ENCODE data around the gene SMIM26.

SMIM26 gene

GRCh38 chr20:18589941-18590674 is 22.9 kb downstream of the SMIM26 start:
- Histone ChIP-seq H3K4me2 (ENCODE audit: insufficient read depth, low read length) (no peak overlapping the region), H3K9ac (ENCODE audit: low read depth, low read length) (no peak overlapping the region)
- DNase-seq: no peak

GRCh38 chr20:18596270-18596669 is 29.0 kb downstream of the SMIM26 start:
- H3K9ac ChIP-seq (ENCODE audit: low read depth, low read length): no peak overlapping the region
- H4K20me1 ChIP-seq (ENCODE audit: insufficient read depth, low read length): no peaks in the 10 kb centered on the region
- ATAC-seq (ENCODE audit: insufficient read depth, low read depth) (no peak), DNase-seq (no peak)
- H3K27me3 ChIP-seq (ENCODE audit: insufficient read depth, low read length, poor library complexity): peaks cover 12% of the 10 kb centered on the region
- no peak overlapping the region for H3K4me3 ChIP-seq (ENCODE audit: low read depth in 1 of 2, low read length in 2 of 2)
- H3K9me3 ChIP-seq (ENCODE audit: insufficient read depth, low read length, severe bottlenecking): no peaks in the 10 kb centered on the region
- H3K4me2 ChIP-seq (ENCODE audit: insufficient read depth, low read length): no peak overlapping the region
- TF ChIP-seq, protein P1, sequence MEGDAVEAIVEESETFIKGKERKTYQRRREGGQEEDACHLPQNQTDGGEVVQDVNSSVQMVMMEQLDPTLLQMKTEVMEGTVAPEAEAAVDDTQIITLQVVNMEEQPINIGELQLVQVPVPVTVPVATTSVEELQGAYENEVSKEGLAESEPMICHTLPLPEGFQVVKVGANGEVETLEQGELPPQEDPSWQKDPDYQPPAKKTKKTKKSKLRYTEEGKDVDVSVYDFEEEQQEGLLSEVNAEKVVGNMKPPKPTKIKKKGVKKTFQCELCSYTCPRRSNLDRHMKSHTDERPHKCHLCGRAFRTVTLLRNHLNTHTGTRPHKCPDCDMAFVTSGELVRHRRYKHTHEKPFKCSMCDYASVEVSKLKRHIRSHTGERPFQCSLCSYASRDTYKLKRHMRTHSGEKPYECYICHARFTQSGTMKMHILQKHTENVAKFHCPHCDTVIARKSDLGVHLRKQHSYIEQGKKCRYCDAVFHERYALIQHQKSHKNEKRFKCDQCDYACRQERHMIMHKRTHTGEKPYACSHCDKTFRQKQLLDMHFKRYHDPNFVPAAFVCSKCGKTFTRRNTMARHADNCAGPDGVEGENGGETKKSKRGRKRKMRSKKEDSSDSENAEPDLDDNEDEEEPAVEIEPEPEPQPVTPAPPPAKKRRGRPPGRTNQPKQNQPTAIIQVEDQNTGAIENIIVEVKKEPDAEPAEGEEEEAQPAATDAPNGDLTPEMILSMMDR (IDR thresholded peaks at IDR 0.05; ENCODE audit: borderline replicate concordance, extremely low read depth, low read length, poor library complexity, severe bottlenecking): no peak
- no peak for TF ChIP-seq EZH2 (IDR thresholded peaks at IDR 0.05; ENCODE audit: borderline replicate concordance, low read depth, low read length, severe bottlenecking)
- no peak overlapping the region for H3K27ac ChIP-seq (ENCODE audit: low read length)
- H2AFZ ChIP-seq (ENCODE audit: low read depth, low read length): no peak overlapping the region
- no peaks in the 10 kb centered on the region for H3K79me2 ChIP-seq (ENCODE audit: insufficient read depth, low read length)
- H3K4me1 ChIP-seq (ENCODE audit: insufficient read depth, low read length): no peaks in the 10 kb centered on the region
- no peaks in the 10 kb centered on the region for H3K36me3 ChIP-seq (ENCODE audit: insufficient read depth, low read length)

More at GRCh38 chr20:18589941-18590674, 22.9 kb downstream of the SMIM26 start:
- Histone ChIP-seq H3K27me3 (ENCODE audit: insufficient read depth, low read length, poor library complexity) (peaks cover 8% of the 10 kb centered on the region), H3K36me3 (ENCODE audit: insufficient read depth, low read length) (no peaks in the 10 kb centered on the region), H3K4me3 (ENCODE audit: low read depth in 1 of 2, low read length in 2 of 2) (no peak overlapping the region), H4K20me1 (ENCODE audit: insufficient read depth, low read length) (no peaks in the 10 kb centered on the region), H2AFZ (ENCODE audit: low read depth, low read length) (no peak overlapping the region), H3K27ac (ENCODE audit: low read length) (no peak overlapping the region), H3K4me1 (ENCODE audit: insufficient read depth, low read length) (no peaks in the 10 kb centered on the region), H3K9me3 (ENCODE audit: insufficient read depth, low read length, severe bottlenecking) (peaks cover 2% of the 10 kb centered on the region), H3K79me2 (ENCODE audit: insufficient read depth, low read length) (no peaks in the 10 kb centered on the region)
- TF ChIP-seq EZH2 (IDR thresholded peaks at IDR 0.05; ENCODE audit: borderline replicate concordance, low read depth, low read length, severe bottlenecking): no peak
- TF ChIP-seq, protein P1 (IDR thresholded peaks at IDR 0.05; ENCODE audit: borderline replicate concordance, extremely low read depth, low read length, poor library complexity, severe bottlenecking): no peak
- ATAC-seq (ENCODE audit: insufficient read depth, low read depth): no peak

- ATAC-seq (ENCODE audit: insufficient read depth, low read depth) (no peak), DNase-seq (no peak)
- no peak overlapping the region for H3K27ac ChIP-seq (ENCODE audit: low read length)
- no peak overlapping the region for H3K4me2 ChIP-seq (ENCODE audit: insufficient read depth, low read length)
- no peak for TF ChIP-seq EZH2 (IDR thresholded peaks at IDR 0.05; ENCODE audit: borderline replicate concordance, low read depth, low read length, severe bottlenecking)
- TF ChIP-seq, protein P1 (IDR thresholded peaks at IDR 0.05; ENCODE audit: borderline replicate concordance, extremely low read depth, low read length, poor library complexity, severe bottlenecking): no peak
- H3K9me3 ChIP-seq (ENCODE audit: insufficient read depth, low read length, severe bottlenecking): no peaks in the 10 kb centered on the region
- no peaks in the 10 kb centered on the region for H3K27me3 ChIP-seq (ENCODE audit: insufficient read depth, low read length, poor library complexity)
- H3K4me1 ChIP-seq (ENCODE audit: insufficient read depth, low read length): no peaks in the 10 kb centered on the region
- H4K20me1 ChIP-seq (ENCODE audit: insufficient read depth, low read length): no peaks in the 10 kb centered on the region
- no peak overlapping the region for H3K9ac ChIP-seq (ENCODE audit: low read depth, low read length)
- no peaks in the 10 kb centered on the region for H3K36me3 ChIP-seq (ENCODE audit: insufficient read depth, low read length)
- H3K4me3 ChIP-seq (ENCODE audit: low read depth in 1 of 2, low read length in 2 of 2): no peak overlapping the region
- no peak overlapping the region for H2AFZ ChIP-seq (ENCODE audit: low read depth, low read length)
- no peaks in the 10 kb centered on the region for H3K79me2 ChIP-seq (ENCODE audit: insufficient read depth, low read length)
Measured at GRCh38 chr20:18609741-18610140, 42.5 kb downstream of the SMIM26 start.

Measured in DND-41 (cell line).